Activated B cell treated with CpG ODN at 0.5 μM for 24 hours (primary cell): ENCODE measurements around the gene MRPL28. TPM values are rescaled to one million over a fixed set of nuclear protein-coding genes. Genes with fewer than 3 reads are reported as not detected.
"Not testable (repeated sequence)": the region's sequence is repeated elsewhere in the genome, so short reads cannot be mapped to it uniquely, and the experiment has no call there.

Source experiments
- ATAC-seq: fragments of 200-7000 bp; cut with Tn5 transposase; one replicate; pipeline ENCODE4 v1.10.0; 2021; ENCODE audit warnings: low read depth, mild to moderate bottlenecking, moderate library complexity
- CTCF ChIA-PET: fragments of 350-600 bp; sonication (Branson Sonifier 250); formaldehyde crosslinking; loops from one replicate; lab custom pipeline; 2021; ENCODE audit warnings: antibody characterized with exemption; lab: Charles Lee
- POLR2A ChIA-PET: fragments of 350-600 bp; sonication (Branson Sonifier 250); formaldehyde crosslinking; loops from one replicate; lab custom pipeline; 2021; ENCODE audit warnings: antibody characterized with exemption; lab: Charles Lee
- DNase-seq: peaks from one replicate; pipeline ENCODE4 v3.0.0; 2022
- H3K27ac Mint-ChIP-seq: one replicate; pipeline ENCODE4 v1.8.0; 2020; ENCODE audit warnings: mixed read lengths
- H3K27me3 Mint-ChIP-seq: one replicate; pipeline ENCODE4 v1.8.0; 2021; ENCODE audit warnings: mixed read lengths
- H3K36me3 Mint-ChIP-seq: one replicate; pipeline ENCODE4 v1.8.0; 2021; ENCODE audit warnings: low read depth, mixed read lengths
- H3K4me1 Mint-ChIP-seq: one replicate; pipeline ENCODE4 v1.8.0; 2021; ENCODE audit warnings: mixed read lengths
- H3K4me3 Mint-ChIP-seq: one replicate; pipeline ENCODE4 v1.8.0; 2020; ENCODE audit warnings: mild to moderate bottlenecking, mixed read lengths
- H3K9me3 Mint-ChIP-seq: one replicate; pipeline ENCODE4 v1.8.0; 2020; ENCODE audit warnings: mixed read lengths
- CTCF ChIP-seq: fragments of 200-600 bp; IDR thresholded peaks from one replicate; pipeline ENCODE4 v1.8.0; 2022; ENCODE audit warnings: antibody characterized with exemption, mild to moderate bottlenecking
- intact Hi-C: fragments of 100-400 bp; cut with micrococcal nuclease; formaldehyde crosslinking; loops from one replicate; pipeline ENCODE4 v1.15.1; 2024
- total RNA-seq: library from RNA; stranded (reverse); gene quantifications from 2 replicates; pipeline ENCODE4 v1.2.3, GENCODE V29; 2022

The MRPL28 gene
- total RNA-seq, 1 donor from 2014 or later, result 82.4 TPM

DNA sequence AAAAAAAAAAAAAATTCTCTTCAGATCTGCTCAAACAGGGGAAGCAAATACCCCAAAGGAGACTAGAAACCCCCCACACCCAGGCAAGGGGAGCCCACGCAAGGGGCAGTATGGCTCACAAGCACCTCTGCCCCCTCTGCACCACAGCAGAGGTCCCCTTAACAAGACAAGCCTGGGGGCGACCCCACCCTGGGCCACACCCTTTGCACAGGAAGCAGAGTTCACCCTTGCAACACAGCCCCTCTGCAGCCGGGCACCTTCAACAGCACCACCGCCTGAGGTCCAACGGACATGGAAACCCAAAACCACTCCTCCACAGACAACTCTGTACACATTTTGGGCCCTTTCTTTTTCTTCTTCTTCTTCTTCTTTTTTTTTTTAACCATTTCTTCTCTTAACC is 30.7 kb downstream of the MRPL28 start:
- peaks cover 62% of the 10 kb centered on the region for H3K4me1 Mint-ChIP-seq
- CTCF ChIA-PET, result no interaction called here
- DNase-seq (no peak), ATAC-seq (peak; percentile 34)
- no peaks in the 10 kb centered on the region for H3K27me3 Mint-ChIP-seq
- H3K9me3 Mint-ChIP-seq, result no peaks in the 10 kb centered on the region
- H3K4me3 Mint-ChIP-seq, result peak overlapping the region; percentile 48
- H3K27ac Mint-ChIP-seq, result no peak overlapping the region
- no peak for TF ChIP-seq CTCF
- POLR2A ChIA-PET, result interaction anchor here (1.5 kb wide), 1 partner anchor 104 kb away, joined by 3 read pairs; no protein-coding TSS in a partner anchor
- intact Hi-C loops, result no loop called here
- peaks cover 18% of the 10 kb centered on the region for H3K36me3 Mint-ChIP-seq

DNA sequence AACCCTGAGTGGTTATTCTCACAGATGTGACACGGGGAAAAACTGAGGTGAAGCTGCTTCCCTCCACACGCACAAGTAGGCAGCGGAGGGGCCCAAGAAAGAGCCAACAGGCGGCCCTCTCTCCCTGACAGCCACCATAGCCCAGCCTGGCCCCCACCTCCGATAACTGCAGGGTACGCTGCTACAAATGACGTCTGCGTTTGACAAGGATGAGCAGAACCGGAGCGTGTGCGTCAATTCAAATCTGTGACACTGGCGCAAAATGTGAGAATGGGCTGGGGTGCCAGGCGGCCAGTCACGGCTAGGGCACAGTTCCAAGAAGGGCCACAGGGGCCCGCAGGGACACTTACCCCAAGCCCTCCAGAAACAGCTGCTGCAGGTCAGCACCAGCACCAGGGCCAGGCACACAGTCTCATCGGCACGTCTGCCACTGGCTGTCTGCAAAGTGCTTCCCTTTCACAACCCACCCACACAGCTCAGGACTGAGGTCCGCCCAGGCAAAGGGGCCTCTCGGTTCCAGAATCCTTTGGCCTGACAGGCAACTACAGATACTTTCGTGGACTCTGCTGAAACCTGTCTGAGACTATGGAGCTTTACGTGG is 32.3 kb downstream of the MRPL28 start:
- no peak overlapping the region for H3K4me3 Mint-ChIP-seq
- ATAC-seq, result no peak

GRCh38 chr16:337437-337836 is 32.9 kb downstream of the MRPL28 start:
- DNase-seq, result no peak
- CTCF ChIA-PET, result interaction anchor here (0.6 kb wide), 1 partner anchor 25 kb away, joined by 3 read pairs; no protein-coding TSS in a partner anchor
- Mint-ChIP-seq H3K9me3 (no peaks in the 10 kb centered on the region), H3K27me3 (no peaks in the 10 kb centered on the region), H3K4me1 (peaks cover 69% of the 10 kb centered on the region), H3K27ac (no peak overlapping the region), H3K4me3 (no peak overlapping the region), H3K36me3 (peaks cover 5% of the 10 kb centered on the region)
- intact Hi-C loops, result no loop called here
- POLR2A ChIA-PET, result interaction anchor here (0.5 to 0.6 kb wide), 2 partner anchors 44 to 64 kb away, joined by 5 read pairs; partner anchors contain the start of gene DECR2
- TF ChIP-seq CTCF, result no peak
- ATAC-seq, result no peak

More for the DNA sequence above, 32.3 kb downstream of the MRPL28 start:
- intact Hi-C loops, result no loop called here
- Mint-ChIP-seq H3K27me3 (no peaks in the 10 kb centered on the region), H3K4me1 (peaks cover 71% of the 10 kb centered on the region), H3K27ac (no peak overlapping the region), H3K36me3 (peaks cover 11% of the 10 kb centered on the region), H3K9me3 (no peaks in the 10 kb centered on the region)
- ChIA-PET CTCF (no interaction called here), POLR2A (interaction anchor here (0.5 kb wide), 1 partner anchor 63 kb away, joined by 5 read pairs; the partner anchor contains the start of gene DECR2)
- TF ChIP-seq CTCF, result no peak
- DNase-seq, result no peak

GRCh38 chr16:336269-336668 is 34.1 kb downstream of the MRPL28 start:
- intact Hi-C loops, result no loop called here
- DNase-seq (no peak), ATAC-seq (no peak)
- Mint-ChIP-seq H3K27ac (no peak overlapping the region), H3K4me1 (peaks cover 62% of the 10 kb centered on the region), H3K9me3 (no peaks in the 10 kb centered on the region), H3K4me3 (no peak overlapping the region), H3K27me3 (no peaks in the 10 kb centered on the region), H3K36me3 (no peaks in the 10 kb centered on the region)
- TF ChIP-seq CTCF, result no peak
- CTCF ChIA-PET, result no interaction called here
- POLR2A ChIA-PET, result interaction anchor here (0.7 kb wide), 1 partner anchor 1629 kb away, joined by 8 read pairs; the partner anchor contains the start of gene RPS2

GRCh38 chr16:334861-335632 is 35.3 kb downstream of the MRPL28 start:
- H3K4me3 Mint-ChIP-seq, H3K27ac Mint-ChIP-seq, CTCF ChIA-PET, ATAC-seq, H3K36me3 Mint-ChIP-seq, intact Hi-C loops, POLR2A ChIA-PET, H3K9me3 Mint-ChIP-seq, DNase-seq, H3K27me3 Mint-ChIP-seq: not testable (repeated sequence)
- peaks cover 59% of the 10 kb centered on the region for H3K4me1 Mint-ChIP-seq

DNA sequence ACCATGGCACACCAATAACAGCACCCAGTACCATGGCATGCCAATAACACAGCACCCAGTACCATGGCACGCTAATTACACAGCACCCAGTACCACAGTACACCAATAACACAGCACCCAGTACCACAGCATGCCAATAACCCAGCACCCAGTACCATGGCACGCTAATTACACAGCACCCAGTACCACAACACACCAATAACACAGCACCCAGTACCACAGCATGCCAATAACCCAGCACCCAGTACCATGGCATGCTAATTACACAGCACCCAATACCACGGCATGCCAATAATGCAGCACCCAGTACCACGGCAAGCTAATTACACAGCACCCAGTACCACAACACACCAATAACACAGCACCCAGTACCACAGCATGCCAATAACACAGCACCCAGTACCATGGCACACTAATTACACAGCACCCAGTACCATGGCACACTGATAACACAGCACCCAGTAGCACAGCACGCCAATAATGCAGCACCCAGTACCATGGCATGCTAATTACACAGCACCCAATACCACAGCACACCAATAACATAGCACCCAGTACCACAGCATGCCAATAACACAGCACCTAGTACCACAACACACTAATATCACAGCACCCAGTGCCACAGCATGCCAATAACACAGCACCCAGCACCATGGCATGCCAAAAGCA is 36.0 kb downstream of the MRPL28 start:
- H3K9me3 Mint-ChIP-seq, H3K4me3 Mint-ChIP-seq, H3K36me3 Mint-ChIP-seq, ATAC-seq, DNase-seq, H3K27ac Mint-ChIP-seq, H3K27me3 Mint-ChIP-seq, CTCF ChIA-PET, POLR2A ChIA-PET, intact Hi-C loops: not testable (repeated sequence)
- H3K4me1 Mint-ChIP-seq, result peaks cover 52% of the 10 kb centered on the region
